ENCODE results near the gene LIN37. TPM values are rescaled to one million over a fixed set of nuclear protein-coding genes. Genes with fewer than 3 reads are reported as not detected.

The LIN37 gene
- total RNA-seq, 4 donors from 2014 or later: 11.6 to 18.3 (median 15.6) TPM

DNA sequence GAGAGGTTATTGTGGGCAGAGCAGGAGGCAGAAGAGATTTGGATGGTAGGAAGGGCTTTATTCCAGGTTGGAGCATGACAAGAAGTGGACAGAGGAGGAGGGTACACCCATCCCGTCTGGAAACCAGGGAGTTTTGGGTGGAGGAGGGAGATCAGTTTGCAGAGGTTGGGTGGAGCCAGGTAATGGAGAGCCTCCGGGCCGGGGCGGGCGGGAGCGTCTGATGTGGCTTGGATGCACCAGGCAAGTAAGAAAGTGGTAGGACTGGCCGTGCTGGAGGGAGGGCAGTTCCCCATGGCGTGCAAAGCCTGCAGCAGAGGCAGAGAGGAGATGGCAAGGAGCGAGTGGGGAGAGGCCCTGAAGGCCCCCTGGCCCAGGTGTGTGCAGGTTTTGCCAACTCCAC, 17.0 kb upstream of the LIN37 start:
- H3K27me3 ChIP-seq: no peaks in the 10 kb centered on the region
- no peak overlapping the region for H3K4me3 ChIP-seq
- H3K36me3 ChIP-seq: peaks cover 85 to 100% (median 98%) of the 10 kb centered on the region in 4 donors
- no peak overlapping the region for H3K27ac ChIP-seq (replicated peaks in 1 of 4)
- TF ChIP-seq POLR2AphosphoS5 (IDR thresholded peaks at IDR 0.05) (no peak), POLR2A (IDR thresholded peaks at IDR 0.05; ENCODE audit: low read depth) (no peak)
- TF ChIP-seq, protein P1, sequence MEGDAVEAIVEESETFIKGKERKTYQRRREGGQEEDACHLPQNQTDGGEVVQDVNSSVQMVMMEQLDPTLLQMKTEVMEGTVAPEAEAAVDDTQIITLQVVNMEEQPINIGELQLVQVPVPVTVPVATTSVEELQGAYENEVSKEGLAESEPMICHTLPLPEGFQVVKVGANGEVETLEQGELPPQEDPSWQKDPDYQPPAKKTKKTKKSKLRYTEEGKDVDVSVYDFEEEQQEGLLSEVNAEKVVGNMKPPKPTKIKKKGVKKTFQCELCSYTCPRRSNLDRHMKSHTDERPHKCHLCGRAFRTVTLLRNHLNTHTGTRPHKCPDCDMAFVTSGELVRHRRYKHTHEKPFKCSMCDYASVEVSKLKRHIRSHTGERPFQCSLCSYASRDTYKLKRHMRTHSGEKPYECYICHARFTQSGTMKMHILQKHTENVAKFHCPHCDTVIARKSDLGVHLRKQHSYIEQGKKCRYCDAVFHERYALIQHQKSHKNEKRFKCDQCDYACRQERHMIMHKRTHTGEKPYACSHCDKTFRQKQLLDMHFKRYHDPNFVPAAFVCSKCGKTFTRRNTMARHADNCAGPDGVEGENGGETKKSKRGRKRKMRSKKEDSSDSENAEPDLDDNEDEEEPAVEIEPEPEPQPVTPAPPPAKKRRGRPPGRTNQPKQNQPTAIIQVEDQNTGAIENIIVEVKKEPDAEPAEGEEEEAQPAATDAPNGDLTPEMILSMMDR (IDR thresholded peaks at IDR 0.05): no peak
- H3K4me1 ChIP-seq: no peaks in the 10 kb centered on the region
- no peaks in the 10 kb centered on the region for H3K9me3 ChIP-seq
- intact Hi-C loops (cut with DNase I): no loop called here
- 75% methylated on average over 9 of the region's 9 CpGs for WGBS
- no peak for DNase-seq (ENCODE audit: extremely low spot score)

DNA sequence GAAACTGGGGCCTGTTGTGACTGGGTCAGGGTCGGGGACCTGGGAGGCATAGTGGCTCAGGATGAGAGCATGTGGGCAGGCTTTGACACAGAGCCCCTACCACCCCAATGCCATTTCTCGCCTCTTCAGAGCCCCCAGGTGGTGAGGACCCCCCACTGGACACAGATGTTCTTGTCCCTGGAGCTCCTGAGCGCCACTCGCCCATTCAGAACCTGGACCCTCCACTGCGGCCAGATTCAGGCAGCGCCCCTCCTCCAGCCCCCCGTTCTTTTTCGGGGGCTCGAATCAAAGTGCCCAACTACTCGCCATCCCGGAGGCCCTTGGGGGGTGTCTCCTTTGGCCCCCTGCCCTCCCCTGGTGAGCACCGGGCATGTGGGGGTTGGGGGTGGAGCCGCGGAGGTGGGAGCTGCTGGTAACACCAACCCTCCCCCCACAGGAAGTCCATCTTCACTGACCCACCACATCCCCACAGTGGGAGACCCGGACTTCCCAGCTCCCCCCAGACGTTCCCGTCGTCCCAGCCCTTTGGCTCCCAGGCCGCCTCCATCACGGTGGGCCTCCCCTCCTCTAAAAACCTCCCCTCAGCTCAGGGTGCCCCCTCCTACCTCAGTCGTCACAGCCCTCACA, 16.5 kb upstream of the LIN37 start:
- no peak for TF ChIP-seq POLR2AphosphoS5 (IDR thresholded peaks at IDR 0.05)
- TF ChIP-seq, protein P1 (IDR thresholded peaks at IDR 0.05): no peak
- no peak for TF ChIP-seq POLR2A (IDR thresholded peaks at IDR 0.05; ENCODE audit: low read depth)
- TF ChIP-seq EP300 (IDR thresholded peaks at IDR 0.05): no peak
- no peak overlapping the region for H3K27ac ChIP-seq (replicated peaks in 1 of 4)
- no peak for DNase-seq (ENCODE audit: extremely low spot score)
- WGBS: 85% methylated on average over 20 of the region's 21 CpGs
- no peaks in the 10 kb centered on the region for H3K27me3 ChIP-seq
- no peaks in the 10 kb centered on the region for H3K9me3 ChIP-seq
- H3K36me3 ChIP-seq: peaks cover 85 to 100% (median 98%) of the 10 kb centered on the region in 4 donors
- H3K4me3 ChIP-seq: no peak overlapping the region
- no peaks in the 10 kb centered on the region for H3K4me1 ChIP-seq
- intact Hi-C loops (cut with DNase I): no loop called here

DNA sequence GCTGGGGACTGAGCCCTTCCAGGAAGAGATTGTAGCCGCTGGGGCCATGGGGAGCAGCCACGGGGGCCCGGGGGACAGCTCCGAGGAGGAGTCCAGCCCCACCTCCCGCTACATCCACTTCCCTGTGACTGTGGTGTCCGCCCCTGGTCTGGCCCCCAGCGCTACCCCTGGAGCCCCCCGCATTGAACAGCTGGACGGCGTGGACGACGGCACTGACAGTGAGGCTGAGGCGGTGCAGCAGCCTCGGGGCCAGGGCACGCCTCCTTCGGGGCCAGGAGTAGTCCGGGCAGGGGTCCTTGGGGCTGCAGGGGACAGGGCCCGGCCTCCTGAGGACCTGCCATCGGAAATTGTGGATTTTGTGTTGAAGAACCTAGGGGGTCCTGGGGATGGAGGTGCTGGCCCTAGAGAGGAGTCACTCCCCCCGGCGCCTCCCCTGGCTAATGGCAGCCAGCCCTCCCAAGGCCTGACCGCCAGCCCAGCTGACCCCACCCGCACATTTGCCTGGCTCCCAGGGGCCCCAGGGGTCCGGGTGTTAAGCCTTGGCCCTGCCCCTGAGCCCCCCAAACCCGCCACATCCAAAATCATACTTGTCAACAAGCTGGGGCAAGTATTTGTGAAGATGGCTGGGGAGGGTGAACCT, 15.7 kb upstream of the LIN37 start:
- Histone ChIP-seq H3K4me1 (no peaks in the 10 kb centered on the region), H3K27me3 (no peaks in the 10 kb centered on the region), H3K36me3 (peaks cover 85 to 100% (median 98%) of the 10 kb centered on the region in 4 donors), H3K9me3 (no peaks in the 10 kb centered on the region), H3K4me3 (no peak overlapping the region), H3K27ac (replicated peaks in 1 of 4) (no peak overlapping the region)
- no peak for DNase-seq (ENCODE audit: extremely low spot score)
- TF ChIP-seq, protein P1 (IDR thresholded peaks at IDR 0.05): no peak
- no peak for TF ChIP-seq EP300 (IDR thresholded peaks at IDR 0.05)
- TF ChIP-seq POLR2A (IDR thresholded peaks at IDR 0.05; ENCODE audit: low read depth): no peak
- no peak for TF ChIP-seq POLR2AphosphoS5 (IDR thresholded peaks at IDR 0.05)
- intact Hi-C loops (cut with DNase I): no loop called here
- 92% methylated on average over 6 of the region's 25 CpGs for WGBS

DNA sequence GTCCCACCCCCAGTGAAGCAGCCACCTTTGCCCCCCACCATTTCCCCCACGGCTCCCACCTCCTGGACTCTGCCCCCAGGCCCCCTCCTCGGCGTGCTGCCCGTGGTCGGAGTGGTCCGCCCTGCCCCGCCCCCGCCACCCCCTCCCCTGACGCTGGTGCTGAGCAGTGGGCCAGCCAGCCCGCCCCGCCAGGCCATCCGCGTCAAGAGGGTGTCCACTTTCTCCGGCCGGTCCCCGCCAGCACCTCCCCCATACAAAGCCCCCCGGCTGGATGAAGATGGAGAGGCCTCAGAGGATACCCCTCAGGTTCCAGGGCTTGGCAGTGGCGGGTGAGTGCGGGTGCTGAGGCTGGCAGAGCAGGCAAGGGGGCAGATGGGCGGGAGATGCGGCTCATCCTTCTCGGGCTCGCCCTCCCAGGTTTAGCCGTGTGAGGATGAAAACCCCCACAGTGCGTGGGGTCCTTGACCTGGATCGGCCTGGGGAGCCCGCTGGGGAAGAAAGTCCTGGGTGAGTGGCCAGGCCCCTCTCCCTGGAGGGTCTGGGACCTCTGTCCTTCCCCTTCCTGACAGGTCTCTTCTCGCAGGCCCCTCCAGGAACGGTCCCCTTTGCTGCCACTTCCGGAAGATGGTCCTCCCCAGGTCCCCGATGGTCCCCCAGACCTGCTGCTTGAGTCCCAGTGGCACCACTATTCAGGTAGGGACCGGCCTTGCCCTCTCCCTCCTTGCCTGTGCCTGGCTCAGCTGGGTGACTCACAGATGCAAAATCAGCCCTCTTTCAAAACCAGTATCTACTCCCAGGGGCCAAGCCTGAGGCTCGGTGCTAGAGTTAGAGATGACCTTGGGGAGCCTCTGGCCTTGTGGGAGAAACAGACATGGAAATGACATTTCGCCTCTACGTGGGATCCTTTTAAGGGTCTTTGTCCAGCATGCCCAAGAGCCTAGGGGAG, 14.9 kb upstream of the LIN37 start:
- Histone ChIP-seq H3K36me3 (peaks cover 85 to 100% (median 98%) of the 10 kb centered on the region in 4 donors), H3K9me3 (no peaks in the 10 kb centered on the region), H3K27me3 (no peaks in the 10 kb centered on the region), H3K4me1 (peaks cover 0 to under 1% (median 0%) of the 10 kb centered on the region in 4 donors), H3K27ac (replicated peaks in 1 of 4) (no peak overlapping the region), H3K4me3 (no peak overlapping the region)
- intact Hi-C loops (cut with DNase I): no loop called here
- TF ChIP-seq, protein P1 (IDR thresholded peaks at IDR 0.05): no peak
- TF ChIP-seq POLR2A (IDR thresholded peaks at IDR 0.05; ENCODE audit: low read depth): no peak
- no peak for TF ChIP-seq POLR2AphosphoS5 (IDR thresholded peaks at IDR 0.05)
- TF ChIP-seq EP300 (IDR thresholded peaks at IDR 0.05): no peak
- WGBS: 81% methylated on average over 12 of the region's 35 CpGs
- no peak for DNase-seq (ENCODE audit: extremely low spot score)

Data from esophagus muscularis mucosa (tissue), 4 donors.